ENCODE data around the gene DUSP5.
A peak's percentile ranks its signal among the peaks of the same experiment; 100 is the strongest.

GRCh38 chr10:110514848-110515247 is 17.1 kb downstream of the DUSP5 start:
- no peak for TF ChIP-seq CTCF (IDR thresholded peaks at IDR 0.05 in 2 of 3, conservative IDR thresholded peaks at IDR 0.05 in 1 of 3; ENCODE audit: borderline replicate concordance in 1 of 3, insufficient read depth in 1 of 3, low read depth in 2 of 3, low read length in 2 of 3)
- no peak for TF ChIP-seq POLR2A (IDR thresholded peaks at IDR 0.05; ENCODE audit: borderline replicate concordance, extremely low read depth, insufficient read depth, insufficient read length)
- no peak for TF ChIP-seq SP1 (IDR thresholded peaks at IDR 0.05; ENCODE audit: low read depth)
- TF ChIP-seq EZH2phosphoT487 (IDR thresholded peaks at IDR 0.05; ENCODE audit: borderline replicate concordance), result no peak
- no peak for TF ChIP-seq FOSL1 (IDR thresholded peaks at IDR 0.05; ENCODE audit: low read depth)
- no peak for TF ChIP-seq ELF1 (IDR thresholded peaks at IDR 0.05; ENCODE audit: borderline replicate concordance, low read depth)
- TF ChIP-seq POLR2AphosphoS5 (IDR thresholded peaks at IDR 0.05; ENCODE audit: low read depth, low read length), result peak; percentile 45

Data from HCT116 (cell line).